Measurements from ENCODE around the gene TBCE.

Gene TBCE

DNA sequence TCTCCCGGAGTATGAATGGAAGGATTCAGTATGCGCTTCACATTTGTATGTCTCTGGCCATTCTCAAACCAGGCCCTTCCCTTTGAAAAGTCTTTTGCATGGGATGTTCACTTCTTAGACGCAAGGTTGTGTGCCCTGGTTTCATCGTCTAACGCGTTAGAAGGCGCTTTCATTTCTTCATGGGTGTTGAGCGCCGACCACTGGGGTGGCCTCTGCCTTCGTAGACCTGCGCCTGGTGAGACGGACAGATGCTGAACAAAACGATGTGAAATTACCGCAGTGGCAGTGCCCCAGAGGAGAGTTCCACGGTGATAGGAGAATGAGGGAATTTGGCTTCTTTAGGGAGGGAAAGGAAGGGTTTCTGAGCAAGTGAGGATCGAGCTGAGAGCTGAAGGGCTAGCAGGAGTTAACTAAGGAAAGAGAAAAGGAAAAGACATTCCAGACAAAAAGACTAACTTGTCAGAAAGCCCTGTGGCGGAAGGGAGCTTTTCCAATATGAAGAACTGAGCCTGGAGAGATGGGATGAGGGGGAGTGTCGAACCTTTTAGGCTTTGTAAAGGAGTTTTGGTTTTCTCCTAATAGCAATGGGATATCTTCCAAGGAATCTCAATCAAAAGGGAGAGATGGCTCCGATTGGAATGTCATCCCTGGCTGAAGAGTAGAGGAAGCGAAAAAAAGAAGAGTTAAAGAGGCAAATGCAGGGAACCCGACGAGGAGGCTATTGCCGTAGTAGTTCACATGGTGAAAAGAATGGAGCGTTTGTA lies 37.9 kb upstream of the TBCE start:
- Histone ChIP-seq H3K9ac (ENCODE audit: low read length) (peak overlapping the region; percentile 80), H3K27me3 (replicated peaks; ENCODE audit: insufficient read depth, low read length) (no peaks in the 10 kb centered on the region), H3K27ac (ENCODE audit: low read length) (peak overlapping the region; percentile 81), H2AFZ (ENCODE audit: low read length) (peak overlapping the region; percentile 81), H3K4me3 (ENCODE audit: low read length) (peak overlapping the region; percentile 82), H4K20me1 (ENCODE audit: insufficient read depth, low read length) (peaks cover 18% of the 10 kb centered on the region; the same call in 1 of the 2 replicates), H3K4me1 (ENCODE audit: low read length) (peaks cover 20% of the 10 kb centered on the region), H3K36me3 (replicated peaks; ENCODE audit: insufficient read depth, low read length) (no peaks in the 10 kb centered on the region), H3K4me2 (ENCODE audit: low read depth, low read length) (peak overlapping the region; percentile 85), H3K9me3 (replicated peaks; ENCODE audit: insufficient read depth, low read length) (no peaks in the 10 kb centered on the region), H3F3A (ENCODE audit: insufficient read depth, low read length) (peaks cover 23% of the 10 kb centered on the region), H3K79me2 (ENCODE audit: low read length) (peaks cover 82% of the 10 kb centered on the region), H3K9me2 (replicated peaks; ENCODE audit: insufficient read depth, low read length) (no peaks in the 10 kb centered on the region)
- TF ChIP-seq EZH2phosphoT487 (IDR thresholded peaks at IDR 0.05; ENCODE audit: low read length), result no peak
- peak; percentile 40 for TF ChIP-seq CTCF (IDR thresholded peaks at IDR 0.05; ENCODE audit: low read length)
- peak; percentile 83 for DNase-seq

GRCh38 chr1:235330918-235331285 lies 36.3 kb upstream of the TBCE start:
- Histone ChIP-seq H3K27ac (ENCODE audit: low read length) (no peak overlapping the region), H3F3A (ENCODE audit: insufficient read depth, low read length) (peaks cover 23% of the 10 kb centered on the region), H3K9me2 (replicated peaks; ENCODE audit: insufficient read depth, low read length) (no peaks in the 10 kb centered on the region), H2AFZ (ENCODE audit: low read length) (no peak overlapping the region), H3K9me3 (replicated peaks; ENCODE audit: insufficient read depth, low read length) (no peaks in the 10 kb centered on the region), H3K4me2 (ENCODE audit: low read depth, low read length) (peak overlapping the region; percentile 85), H3K4me3 (ENCODE audit: low read length) (no peak overlapping the region), H3K27me3 (replicated peaks; ENCODE audit: insufficient read depth, low read length) (no peaks in the 10 kb centered on the region), H3K36me3 (replicated peaks; ENCODE audit: insufficient read depth, low read length) (no peaks in the 10 kb centered on the region), H3K9ac (ENCODE audit: low read length) (no peak overlapping the region), H4K20me1 (ENCODE audit: insufficient read depth, low read length) (0 out of 2 replicates have a peak, but pooled peaks cover 5% of the 10 kb centered on the region), H3K79me2 (ENCODE audit: low read length) (peaks cover 66% of the 10 kb centered on the region), H3K4me1 (ENCODE audit: low read length) (peaks cover 12% of the 10 kb centered on the region)
- DNase-seq, result no peak
- TF ChIP-seq CTCF (IDR thresholded peaks at IDR 0.05; ENCODE audit: low read length), result no peak
- no peak for TF ChIP-seq EZH2 (optimal IDR thresholded peaks at IDR 0.05; ENCODE audit: low read depth, low read length)
- TF ChIP-seq EZH2phosphoT487 (IDR thresholded peaks at IDR 0.05; ENCODE audit: low read length), result no peak

DNA sequence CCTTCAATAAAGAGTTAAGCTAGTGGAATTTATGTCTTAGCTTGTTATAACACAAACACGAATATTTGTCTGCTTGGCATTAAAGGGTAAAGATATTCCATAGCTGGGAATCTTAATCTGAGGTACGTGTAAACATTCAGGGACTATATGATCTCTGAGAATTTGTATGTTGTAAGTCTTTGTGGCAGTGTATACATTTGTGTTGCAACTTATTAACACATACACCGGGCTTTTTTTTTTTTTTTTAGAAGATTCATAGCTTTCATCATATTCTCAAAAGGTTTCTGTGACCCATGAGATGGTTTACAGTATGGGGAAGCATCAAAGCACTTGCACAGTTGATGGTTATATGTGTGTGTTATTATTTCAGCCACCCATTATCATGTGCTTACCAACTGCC lies 35.8 kb upstream of the TBCE start:
- Histone ChIP-seq H3K9me2 (replicated peaks; ENCODE audit: insufficient read depth, low read length) (no peaks in the 10 kb centered on the region), H3K4me1 (ENCODE audit: low read length) (peaks cover 8% of the 10 kb centered on the region; the same call in 1 of the 2 replicates), H3K36me3 (replicated peaks; ENCODE audit: insufficient read depth, low read length) (no peaks in the 10 kb centered on the region), H3K27me3 (replicated peaks; ENCODE audit: insufficient read depth, low read length) (no peaks in the 10 kb centered on the region), H3K9me3 (replicated peaks; ENCODE audit: insufficient read depth, low read length) (no peaks in the 10 kb centered on the region), H2AFZ (ENCODE audit: low read length) (no peak overlapping the region), H4K20me1 (ENCODE audit: insufficient read depth, low read length) (0 out of 2 replicates have a peak, but pooled peaks cover under 1% of the 10 kb centered on the region), H3F3A (ENCODE audit: insufficient read depth, low read length) (peaks cover 20% of the 10 kb centered on the region), H3K4me3 (ENCODE audit: low read length) (no peak overlapping the region), H3K9ac (ENCODE audit: low read length) (no peak overlapping the region), H3K4me2 (ENCODE audit: low read depth, low read length) (no peak overlapping the region), H3K79me2 (ENCODE audit: low read length) (peaks cover 61% of the 10 kb centered on the region), H3K27ac (ENCODE audit: low read length) (no peak overlapping the region)
- TF ChIP-seq CTCF (IDR thresholded peaks at IDR 0.05; ENCODE audit: low read length), result no peak
- no peak for TF ChIP-seq EZH2 (optimal IDR thresholded peaks at IDR 0.05; ENCODE audit: low read depth, low read length)
- no peak for TF ChIP-seq EZH2phosphoT487 (IDR thresholded peaks at IDR 0.05; ENCODE audit: low read length)
- DNase-seq, result no peak
